ENCODE measurements around the gene KANSL1.

DNA sequence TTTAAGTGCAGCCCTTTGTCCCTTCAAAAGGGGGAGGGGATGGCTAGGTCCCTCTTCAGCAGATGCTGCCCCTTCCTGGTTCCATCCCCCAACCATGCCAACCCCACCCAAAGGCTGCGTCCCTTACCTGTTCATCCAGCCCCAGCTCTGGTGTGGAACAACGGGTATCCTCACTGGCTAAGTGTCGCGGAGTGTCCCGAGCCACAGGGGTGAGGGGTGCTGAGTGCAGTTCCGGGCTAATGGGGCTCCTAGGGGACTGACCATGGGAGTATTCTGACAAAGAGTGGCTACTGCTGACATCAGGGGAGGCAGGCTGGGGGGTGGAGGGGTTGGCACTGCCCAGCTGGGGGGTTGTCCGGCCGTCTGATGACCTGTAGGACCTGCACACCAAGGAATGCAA, 161.3 kb downstream of the KANSL1 start:
- TF ChIP-seq, protein P1, sequence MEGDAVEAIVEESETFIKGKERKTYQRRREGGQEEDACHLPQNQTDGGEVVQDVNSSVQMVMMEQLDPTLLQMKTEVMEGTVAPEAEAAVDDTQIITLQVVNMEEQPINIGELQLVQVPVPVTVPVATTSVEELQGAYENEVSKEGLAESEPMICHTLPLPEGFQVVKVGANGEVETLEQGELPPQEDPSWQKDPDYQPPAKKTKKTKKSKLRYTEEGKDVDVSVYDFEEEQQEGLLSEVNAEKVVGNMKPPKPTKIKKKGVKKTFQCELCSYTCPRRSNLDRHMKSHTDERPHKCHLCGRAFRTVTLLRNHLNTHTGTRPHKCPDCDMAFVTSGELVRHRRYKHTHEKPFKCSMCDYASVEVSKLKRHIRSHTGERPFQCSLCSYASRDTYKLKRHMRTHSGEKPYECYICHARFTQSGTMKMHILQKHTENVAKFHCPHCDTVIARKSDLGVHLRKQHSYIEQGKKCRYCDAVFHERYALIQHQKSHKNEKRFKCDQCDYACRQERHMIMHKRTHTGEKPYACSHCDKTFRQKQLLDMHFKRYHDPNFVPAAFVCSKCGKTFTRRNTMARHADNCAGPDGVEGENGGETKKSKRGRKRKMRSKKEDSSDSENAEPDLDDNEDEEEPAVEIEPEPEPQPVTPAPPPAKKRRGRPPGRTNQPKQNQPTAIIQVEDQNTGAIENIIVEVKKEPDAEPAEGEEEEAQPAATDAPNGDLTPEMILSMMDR (IDR thresholded peaks at IDR 0.05) = no peak
- TF ChIP-seq POLR2A (IDR thresholded peaks at IDR 0.05) = no peak
- no peak for TF ChIP-seq EP300 (IDR thresholded peaks at IDR 0.05; ENCODE audit: low read depth)
- no peak for TF ChIP-seq POLR2AphosphoS5 (IDR thresholded peaks at IDR 0.05)

All from transverse colon (tissue), 4 donors.